Adrenal gland (tissue), 12 donors: ENCODE data around the gene ATP11A. TPM values are rescaled to one million over a fixed set of nuclear protein-coding genes. Genes with fewer than 3 reads are reported as not detected.
"Not testable (repeated sequence)": the region's sequence is repeated elsewhere in the genome, so short reads cannot be mapped to it uniquely, and the experiment has no call there.

ENCODE experiments used
- DNase-seq, 7 donors: peaks; one replicate each; pipeline ENCODE4 v3.0.0-alpha.2; 2019 to 2020
- H3K27ac ChIP-seq, 5 donors: fragments of 200-600 bp; sonication (generic) in 4 of 5; 1 replicate in 3 of 5; 2 replicates in 2 of 5; pipeline versions ENCODE4 v1.5.1 to v1.8.0; 2016 to 2020; ENCODE audit warnings: mild to moderate bottlenecking in 1 of 5
- H3K27me3 ChIP-seq: fragments of 200-600 bp; 2 replicates; pipeline ENCODE4 v1.8.0; 2021
- H3K36me3 ChIP-seq, 2 donors: fragments of 200-600 bp; replicated peaks in 1 of 2; 1 replicate in 1 of 2; 2 replicates in 1 of 2; pipeline versions ENCODE4 v1.5.1 to v1.8.0; 2018 to 2022
- H3K4me1 ChIP-seq, 2 donors: fragments of 200-600 bp; replicated peaks in 1 of 2; 1 replicate in 1 of 2; 2 replicates in 1 of 2; pipeline versions ENCODE4 v1.5.1 to v1.8.0; 2018 to 2021
- H3K4me3 ChIP-seq, 4 donors: fragments of 200-600 bp; sonication (generic) in 3 of 4; one replicate each; pipeline ENCODE4 v1.5.1; 2016 to 2018
- H3K9me3 ChIP-seq, 3 donors: fragments of 200-600 bp; sonication (generic) in 1 of 3; replicated peaks in 1 of 3; 1 replicate in 2 of 3; 2 replicates in 1 of 3; pipeline versions ENCODE4 v1.5.1 to v1.8.0; 2016 to 2021
- CTCF ChIP-seq, 6 experiments: fragments of 450-650 bp in 4 of 6; fragments of 200-600 bp in 2 of 6; sonication (generic) in 1 of 6; IDR thresholded peaks; 1 replicate in 5 of 6; 2 replicates in 1 of 6; pipeline versions ENCODE4 v1.5.1 to v1.8.0; 2016 to 2021; ENCODE audit warnings: antibody characterized with exemption in 6 of 6, mild to moderate bottlenecking in 2 of 6, moderate library complexity in 1 of 6
- POLR2A ChIP-seq, 2 donors: fragments of 450-650 bp; IDR thresholded peaks; one replicate each; pipeline ENCODE4 v1.6.1; 2017; ENCODE audit warnings: antibody characterized with exemption in 2 of 2, mild to moderate bottlenecking in 2 of 2, moderate library complexity in 1 of 2
- WGBS, 4 donors: extraction: QIAGEN DNeasy Blood & Tissue Kit in 2 of 4; methylation state at CpG; one replicate each; pipeline versions ENCODE4 v1.1.5 to v1.1.7; 2013 to 2017; 5-methylcytosine and 5-hydroxymethylcytosine counted together
- intact Hi-C, 2 donors: fragments of 100-400 bp; cut with DNase I; formaldehyde crosslinking; loops; one replicate each; pipeline versions ENCODE4 v1.14.1 to v1.15.0; 2022 to 2023
- polyA plus RNA-seq, 3 donors: library from polyadenylated mRNA; stranded (reverse); fragments of 200-250 nt in 2 of 3; fragments of 350-450 nt in 1 of 3; fragmentation: Illumina TruSeq in 1 of 3; extraction: RNeasy Lipid Tissue Mini Kit (QIAGEN cat#74804) in 1 of 3; gene quantifications; one replicate each; pipeline ENCODE4 v1.2.3, GENCODE V29; 2013 to 2014
- total RNA-seq, 9 donors: library from RNA; depleted of rRNA in 4 of 9; stranded (reverse); fragments of >200 nt in 4 of 9; fragments of 120-200 nt in 1 of 9; fragmentation: NEBNext Ultra II Directional in 1 of 9; extraction: Animal tissue kit (Norgen Biotek cat#: 25700) in 1 of 9; gene quantifications; one replicate each; pipeline versions ENCODE4 v1.1.0 to v1.2.4, GENCODE V29; 2013 to 2023
- donor health status: healthy with polysubstance abuse.
- donor health status: Bipolar disorder and iron deficiency.
- donor health status: DM: yes; HTN: yes; CAD: no.
- donor health status: DM: no; HTN: no; CAD: no.
- donor health status: DM: no; HTN: no; CAD: no.
- donor health status: DM: yes; HTN: yes; CAD: no.

ATP11A gene
- total and polyA plus RNA-seq, 12 donors = 6.0 to 94.1 (median 29.8) TPM

- Histone ChIP-seq H3K36me3 (no peaks in the 10 kb centered on the region), H3K27ac (no peak overlapping the region), H3K27me3 (no peaks in the 10 kb centered on the region), H3K4me3 (no peak overlapping the region), H3K9me3 (no peaks in the 10 kb centered on the region), H3K4me1 (no peaks in the 10 kb centered on the region)
- 95 to 100% (median 96%) methylated on average over 1 of the region's 1 CpG for WGBS, 4 donors
- TF ChIP-seq POLR2A (IDR thresholded peaks at IDR 0.05) = no peak
- TF ChIP-seq CTCF (IDR thresholded peaks at IDR 0.05) = no peak
- intact Hi-C loops = no loop called here
- no peak for DNase-seq
Observed at GRCh38 chr13:112800057-112800456, 110.2 kb downstream of the ATP11A start.

GRCh38 chr13:112800807-112801206 is 111.0 kb downstream of the ATP11A start:
- H3K4me1 ChIP-seq, DNase-seq, H3K4me3 ChIP-seq, intact Hi-C loops, H3K36me3 ChIP-seq, H3K9me3 ChIP-seq, H3K27ac ChIP-seq, H3K27me3 ChIP-seq: not testable (repeated sequence)
- WGBS, 4 donors = 88 to 97% (median 93%) methylated on average over 4 to 6 of the region's 6 CpGs

- peaks cover 0 to 3% of the 10 kb centered on the region in 2 donors for H3K4me1 ChIP-seq
- WGBS, 4 donors = 62 to 90% (median 79%) methylated on average over 2 of the region's 2 CpGs
- H3K36me3 ChIP-seq = no peaks in the 10 kb centered on the region
- H3K27ac ChIP-seq = no peak overlapping the region
- H3K9me3 ChIP-seq = no peaks in the 10 kb centered on the region
- intact Hi-C loops = no loop called here
- no peak overlapping the region for H3K4me3 ChIP-seq
- peak in 1 of 7 donors; percentile 3 for DNase-seq
- no peak for TF ChIP-seq POLR2A (IDR thresholded peaks at IDR 0.05)
- no peak for TF ChIP-seq CTCF (IDR thresholded peaks at IDR 0.05)
- H3K27me3 ChIP-seq = no peaks in the 10 kb centered on the region
Observed at GRCh38 chr13:112802802-112803195, 113.0 kb downstream of the ATP11A start.

- H3K4me1 ChIP-seq = peaks cover 0 to 3% of the 10 kb centered on the region in 2 donors
- 79 to 88% (median 84%) methylated on average over 7 of the region's 7 CpGs for WGBS, 4 donors
- intact Hi-C loops = no loop called here
- no peak for TF ChIP-seq CTCF (IDR thresholded peaks at IDR 0.05)
- no peak for TF ChIP-seq POLR2A (IDR thresholded peaks at IDR 0.05)
- no peaks in the 10 kb centered on the region for H3K9me3 ChIP-seq
- no peak overlapping the region for H3K4me3 ChIP-seq
- no peaks in the 10 kb centered on the region for H3K36me3 ChIP-seq
- no peaks in the 10 kb centered on the region for H3K27me3 ChIP-seq
- H3K27ac ChIP-seq = no peak overlapping the region
- DNase-seq = peak in 1 of 7 donors; percentile 18
Observed at GRCh38 chr13:112803422-112803821, 113.6 kb downstream of the ATP11A start.

GRCh38 chr13:112804374-112804773 is 114.5 kb downstream of the ATP11A start:
- intact Hi-C loops = no loop called here
- peak in 1 of 7 donors; percentile 17 for DNase-seq
- 80 to 90% (median 85%) methylated on average over 5 of the region's 5 CpGs for WGBS, 4 donors
- Histone ChIP-seq H3K4me1 (peaks cover 0 to 3% of the 10 kb centered on the region in 2 donors), H3K9me3 (no peaks in the 10 kb centered on the region), H3K36me3 (no peaks in the 10 kb centered on the region), H3K27ac (no peak overlapping the region), H3K4me3 (no peak overlapping the region), H3K27me3 (no peaks in the 10 kb centered on the region)
- no peak for TF ChIP-seq POLR2A (IDR thresholded peaks at IDR 0.05)
- TF ChIP-seq CTCF (IDR thresholded peaks at IDR 0.05) = no peak
